H9 (cell line): ENCODE results near the gene MAN1A2. TPM values are rescaled to one million over a fixed set of nuclear protein-coding genes. Genes with fewer than 3 reads are reported as not detected.

Source experiments
- DNase-seq: peaks from one replicate; pipeline ENCODE4 v3.0.0-alpha.2; 2017
- H2AFZ ChIP-seq: one replicate; pipeline ENCODE4 v1.6.1; 2013; ENCODE audit warnings: mild to moderate bottlenecking, low read length, control low read depth, moderate library complexity
- H2AK5ac ChIP-seq: 2 replicates; pipeline ENCODE4 v1.6.1; 2013; ENCODE audit warnings: low read length, control low read depth, mixed read lengths; ENCODE audit not compliant: insufficient read length
- H2BK120ac ChIP-seq: one replicate; pipeline ENCODE4 v1.6.1; 2013; ENCODE audit warnings: low read depth, mild to moderate bottlenecking, low read length, control low read depth, inconsistent platforms; ENCODE audit not compliant: poor library complexity, severe bottlenecking
- H2BK12ac ChIP-seq: 2 replicates; pipeline ENCODE4 v1.6.1; 2013; ENCODE audit warnings: low read length, control low read depth, mixed read lengths, low read depth; ENCODE audit not compliant: insufficient read length
- H2BK15ac ChIP-seq: 2 replicates; pipeline ENCODE4 v1.6.1; 2013; ENCODE audit warnings: low read depth, low read length, control low read depth
- H2BK20ac ChIP-seq: one replicate; pipeline ENCODE4 v1.6.1; 2013; ENCODE audit warnings: low read depth, mild to moderate bottlenecking, low read length, control low read depth, inconsistent platforms; ENCODE audit not compliant: poor library complexity, severe bottlenecking
- H2BK5ac ChIP-seq: 2 replicates; pipeline ENCODE4 v1.6.1; 2013; ENCODE audit warnings: low read length, control low read depth, mixed read lengths; ENCODE audit not compliant: insufficient read length
- H3K14ac ChIP-seq: 2 replicates; pipeline ENCODE4 v1.6.1; 2013; ENCODE audit warnings: low read length, control low read depth; ENCODE audit not compliant: insufficient read depth
- H3K18ac ChIP-seq: 2 replicates; pipeline ENCODE4 v1.6.1; 2013; ENCODE audit warnings: low read depth, mild to moderate bottlenecking, mixed read lengths, low read length, control low read depth; ENCODE audit not compliant: insufficient read length
- H3K23ac ChIP-seq: 2 replicates; pipeline ENCODE4 v1.6.1; 2013; ENCODE audit warnings: low read length, control low read depth, mixed read lengths, low read depth; ENCODE audit not compliant: insufficient read length
- H3K23me2 ChIP-seq: 2 replicates; pipeline ENCODE4 v1.6.1; 2013; ENCODE audit warnings: low read depth, mild to moderate bottlenecking, mixed read lengths, low read length, control low read depth; ENCODE audit not compliant: insufficient read length, poor library complexity, severe bottlenecking
- H3K27ac ChIP-seq: 2 replicates; pipeline ENCODE4 v1.5.1; 2013; ENCODE audit warnings: low read length, control low read depth, mixed read lengths, low read depth; ENCODE audit not compliant: insufficient read length
- H3K27me3 ChIP-seq: 2 replicates; pipeline ENCODE4 v1.6.1; 2013; ENCODE audit warnings: low read length, control low read depth, inconsistent platforms; ENCODE audit not compliant: insufficient read depth
- H3K4ac ChIP-seq: 2 replicates; pipeline ENCODE4 v1.6.1; 2013; ENCODE audit warnings: low read depth, mild to moderate bottlenecking, control low read depth, inconsistent platforms, low read length, moderate library complexity
- H3K4me1 ChIP-seq: 2 replicates; pipeline ENCODE4 v1.6.1; 2013; ENCODE audit warnings: low read length, control low read depth, inconsistent platforms; ENCODE audit not compliant: insufficient read depth
- H3K4me2 ChIP-seq: 2 replicates; pipeline ENCODE4 v1.6.1; 2013; ENCODE audit warnings: low read length, control low read depth, mixed read lengths; ENCODE audit not compliant: insufficient read length, insufficient read depth
- H3K56ac ChIP-seq: 2 replicates; pipeline ENCODE4 v1.6.1; 2013; ENCODE audit warnings: low read depth, mild to moderate bottlenecking, mixed read lengths, low read length, control low read depth; ENCODE audit not compliant: insufficient read length
- H3K79me1 ChIP-seq: 2 replicates; pipeline ENCODE4 v1.6.1; 2013; ENCODE audit warnings: low read depth, mild to moderate bottlenecking, moderate library complexity, low read length, control low read depth, inconsistent platforms; ENCODE audit not compliant: insufficient read depth, poor library complexity, severe bottlenecking
- H3K79me2 ChIP-seq: 2 replicates; pipeline ENCODE4 v1.6.1; 2013; ENCODE audit warnings: low read length, control low read depth, inconsistent platforms; ENCODE audit not compliant: insufficient read depth
- H3K9ac ChIP-seq: 2 replicates; pipeline ENCODE4 v1.6.1; 2013; ENCODE audit warnings: low read length, control low read depth, mixed read lengths; ENCODE audit not compliant: insufficient read length; ENCODE audit errors: extremely low read depth
- H3K9me3 ChIP-seq: one replicate; pipeline ENCODE4 v1.6.1; 2013; ENCODE audit warnings: low read depth, low read length, inconsistent platforms; ENCODE audit not compliant: control insufficient read depth
- H3T11ph ChIP-seq: one replicate; pipeline ENCODE4 v1.6.1; 2013; ENCODE audit warnings: mild to moderate bottlenecking, low read length, control low read depth, inconsistent platforms
- H4K20me1 ChIP-seq: one replicate; pipeline ENCODE4 v1.6.1; 2013; ENCODE audit not compliant: control insufficient read depth, insufficient read length, insufficient read depth
- H4K5ac ChIP-seq: 2 replicates; pipeline ENCODE4 v1.6.1; 2013; ENCODE audit warnings: low read depth, mild to moderate bottlenecking, mixed read lengths, low read length, control low read depth; ENCODE audit not compliant: insufficient read length
- H4K8ac ChIP-seq: replicated peaks from 2 replicates; pipeline ENCODE4 v1.6.1; 2013; ENCODE audit warnings: low read length, control low read depth, mixed read lengths, low read depth; ENCODE audit not compliant: insufficient read length
- H4K91ac ChIP-seq: 2 replicates; pipeline ENCODE4 v1.6.1; 2013; ENCODE audit warnings: low read depth, mild to moderate bottlenecking, moderate library complexity, mixed read lengths, low read length, control low read depth; ENCODE audit not compliant: insufficient read length
- H3K27ac Mint-ChIP-seq, 3 experiments: 2 replicates in 2 of 3; 3 replicates in 1 of 3; pipeline ENCODE4 v1.8.0; 2020 to 2021; ENCODE audit warnings: mixed read lengths in 3 of 3, mild to moderate bottlenecking in 1 of 3, moderate library complexity in 1 of 3
- H3K27me3 Mint-ChIP-seq: 2 replicates; pipeline ENCODE4 v1.8.0; 2021; ENCODE audit warnings: low read depth, mild to moderate bottlenecking, moderate library complexity, mixed read lengths
- H3K36me3 Mint-ChIP-seq, 3 experiments: 2 replicates in 2 of 3; 3 replicates in 1 of 3; pipeline ENCODE4 v1.8.0; 2020 to 2021; ENCODE audit warnings: low read depth in 3 of 3, mixed read lengths in 3 of 3; ENCODE audit not compliant: insufficient read depth in 1 of 3
- H3K4me1 Mint-ChIP-seq, 2 experiments: 2 replicates each; pipeline ENCODE4 v1.8.0; 2020; ENCODE audit warnings: mixed read lengths in 2 of 2
- H3K4me3 Mint-ChIP-seq, 2 experiments: 2 replicates in 1 of 2; 3 replicates in 1 of 2; pipeline ENCODE4 v1.8.0; 2020 to 2021; ENCODE audit warnings: mild to moderate bottlenecking in 2 of 2, mixed read lengths in 2 of 2, moderate library complexity in 1 of 2
- H3K9me3 Mint-ChIP-seq, 2 experiments: 2 replicates in 1 of 2; 3 replicates in 1 of 2; pipeline ENCODE4 v1.8.0; 2020; ENCODE audit warnings: mild to moderate bottlenecking in 2 of 2, mixed read lengths in 2 of 2, moderate library complexity in 1 of 2
- CTCF ChIP-seq: fragments of 200-600 bp; sonication (generic); conservative IDR thresholded peaks from 3 replicates; pipeline ENCODE4 v1.8.0; 2021; ENCODE audit warnings: antibody characterized with exemption, mild to moderate bottlenecking
- WGBS: extraction: QIAGEN DNeasy Blood & Tissue Kit; methylation state at CpG from one replicate; pipeline ENCODE4 v1.1.7; 2013; ENCODE audit warnings: missing lambda C conversion rate, low lambda C conversion rate, mixed read lengths; ENCODE audit not compliant: insufficient read length; ENCODE audit errors: extremely low coverage; 5-methylcytosine and 5-hydroxymethylcytosine counted together
- total RNA-seq: library from RNA; stranded (reverse); gene quantifications from 2 replicates; pipeline ENCODE4 v1.2.1, GENCODE V29; 2021

The MAN1A2 gene
- total RNA-seq, 1 experiment from 2014 or later, result 24.0 TPM

- H3K27me3 Mint-ChIP-seq, result no peaks in the 10 kb centered on the region
- no peak overlapping the region for H2BK12ac ChIP-seq
- no peaks in the 10 kb centered on the region; the same call in 1 of the 2 replicates for H3K4me1 ChIP-seq
- no peaks in the 10 kb centered on the region for H3K36me3 Mint-ChIP-seq
- WGBS, result no CpG with 5 or more reads among the region's 6 CpGs
- no peak overlapping the region for H2BK15ac ChIP-seq
- no peak overlapping the region for H2BK5ac ChIP-seq
- no peaks in the 10 kb centered on the region for H4K20me1 ChIP-seq
- H3K18ac ChIP-seq, result no peak overlapping the region
- H3K4me3 Mint-ChIP-seq, result no peak overlapping the region
- H3K79me1 ChIP-seq, result no peaks in the 10 kb centered on the region
- no peak overlapping the region for H2BK120ac ChIP-seq
- no peak overlapping the region for H3K27ac Mint-ChIP-seq
- no peaks in the 10 kb centered on the region for H3K27me3 ChIP-seq
- H3T11ph ChIP-seq, result no peak overlapping the region
- H3K23ac ChIP-seq, result no peak overlapping the region
- H3K4ac ChIP-seq, result no peak overlapping the region
- no peaks in the 10 kb centered on the region for H3K23me2 ChIP-seq
- no peak overlapping the region for H4K5ac ChIP-seq
- H3K56ac ChIP-seq, result no peak overlapping the region
- no peaks in the 10 kb centered on the region for H3K9me3 Mint-ChIP-seq
- H3K79me2 ChIP-seq, result no peaks in the 10 kb centered on the region
- H2AK5ac ChIP-seq, result no peak overlapping the region
- no peak overlapping the region for H4K8ac ChIP-seq
- no peak overlapping the region for H3K9ac ChIP-seq
- H3K4me2 ChIP-seq, result no peak overlapping the region
- no peak overlapping the region for H3K27ac ChIP-seq
- DNase-seq, result no peak
- H2BK20ac ChIP-seq, result no peak overlapping the region
- H3K14ac ChIP-seq, result no peak overlapping the region
- H3K9me3 ChIP-seq, result no peaks in the 10 kb centered on the region
- no peak overlapping the region for H2AFZ ChIP-seq
- no peak overlapping the region for H4K91ac ChIP-seq
- TF ChIP-seq CTCF, result no peak
- no peaks in the 10 kb centered on the region for H3K4me1 Mint-ChIP-seq
These were observed 173.3 kb downstream of the MAN1A2 start for GRCh38 chr1:117540532-117540931.
